PC-9 (cell line): ENCODE results near the gene TRMT5. TPM values are rescaled to one million over a fixed set of nuclear protein-coding genes. Genes with fewer than 3 reads are reported as not detected.

Source experiments
- BruUV-seq: library from RNA; stranded (reverse); fragments of 400-500 nt; replicated peaks from 2 replicates; lab custom pipeline; 2021; lab: Mats Ljungman, UMichigan
- CTCF ChIA-PET: fragments of 300-600 bp; sonication (Branson Sonifier 250); formaldehyde crosslinking; loops from one replicate; lab custom pipeline; 2022; ENCODE audit warnings: antibody characterized with exemption; lab: Charles Lee
- POLR2A ChIA-PET: fragments of 300-600 bp; sonication (Branson Sonifier 250); formaldehyde crosslinking; loops from one replicate; lab custom pipeline; 2022; ENCODE audit warnings: antibody characterized with exemption; ENCODE audit not compliant: unreplicated experiment; lab: Charles Lee
- DNase-seq, 2 experiments: peaks; one replicate each; pipeline versions ENCODE4 v3.0.0 to v3.0.0-alpha.2; 2015 to 2022; ENCODE audit warnings: mixed read lengths in 1 of 2
- H2AFZ ChIP-seq: fragments of 200-600 bp; sonication (generic); 2 replicates; pipeline ENCODE4 v1.8.1; 2017; ENCODE audit warnings: antibody characterized with exemption
- H3F3A ChIP-seq: fragments of 200-600 bp; sonication (generic); 2 replicates; pipeline ENCODE4 v1.8.1; 2017; ENCODE audit warnings: antibody characterized with exemption, mild to moderate bottlenecking, low read depth; ENCODE audit not compliant: insufficient read depth
- H3K27ac ChIP-seq: fragments of 200-600 bp; sonication (generic); 2 replicates; pipeline ENCODE4 v1.6.1; 2016; ENCODE audit warnings: mixed run types
- H3K27me3 ChIP-seq: fragments of 200-600 bp; sonication (generic); 2 replicates; pipeline ENCODE4 v1.6.1; 2016; ENCODE audit warnings: low read depth, mixed run types; ENCODE audit not compliant: insufficient read depth
- H3K36me3 ChIP-seq: fragments of 200-600 bp; sonication (generic); 2 replicates; pipeline ENCODE4 v1.6.1; 2016; ENCODE audit warnings: low read depth, mixed run types
- H3K4me1 ChIP-seq: fragments of 200-600 bp; sonication (generic); replicated peaks from 2 replicates; pipeline ENCODE4 v1.6.1; 2016; ENCODE audit warnings: mixed run types; ENCODE audit not compliant: insufficient read depth
- H3K4me2 ChIP-seq: fragments of 200-600 bp; sonication (generic); 2 replicates; pipeline ENCODE4 v1.6.1; 2017; ENCODE audit warnings: mixed run types
- H3K4me3 ChIP-seq: fragments of 200-600 bp; sonication (generic); 2 replicates; pipeline ENCODE4 v1.6.1; 2016; ENCODE audit warnings: mixed run types
- H3K79me2 ChIP-seq: fragments of 200-600 bp; sonication (generic); 2 replicates; pipeline ENCODE4 v1.6.1; 2017; ENCODE audit warnings: low read depth, mixed run types
- H3K9me2 ChIP-seq: fragments of 200-600 bp; sonication (generic); 2 replicates; pipeline ENCODE4 v1.8.1; 2017; ENCODE audit warnings: mild to moderate bottlenecking; ENCODE audit not compliant: insufficient read depth
- H3K9me3 ChIP-seq: fragments of 200-600 bp; sonication (generic); 2 replicates; pipeline ENCODE4 v1.8.1; 2016; ENCODE audit warnings: low read depth; ENCODE audit not compliant: insufficient read depth
- H4K20me1 ChIP-seq: fragments of 200-600 bp; sonication (generic); 2 replicates; pipeline ENCODE4 v1.8.1; 2017; ENCODE audit not compliant: insufficient read depth
- CTCF ChIP-seq: fragments of 200-600 bp; sonication (generic); conservative IDR thresholded peaks from 2 replicates; pipeline ENCODE4 v1.6.1; 2017; ENCODE audit warnings: mixed run types, antibody characterized with exemption, mild to moderate bottlenecking, moderate library complexity
- EZH2 ChIP-seq: fragments of 200-600 bp; sonication (generic); IDR thresholded peaks from 2 replicates; pipeline ENCODE4 v1.8.0; 2017; ENCODE audit warnings: antibody characterized with exemption, low read depth
- intact Hi-C: fragments of 100-400 bp; cut with micrococcal nuclease; formaldehyde crosslinking; loops from one replicate; pipeline ENCODE4 v1.10.0; 2022; ENCODE audit not compliant: unreplicated experiment
- total RNA-seq: library from RNA; stranded (reverse); gene quantifications from 2 replicates; pipeline ENCODE4 v1.2.3, GENCODE V29; 2021

The TRMT5 gene
- total RNA-seq, 1 experiment from 2014 or later, result 17.6 TPM

GRCh38 chr14:60977847-60978246, 3.0 kb downstream of the TRMT5 start:
- TF ChIP-seq CTCF (no peak), EZH2 (no peak)
- Histone ChIP-seq H3K36me3 (peaks cover 43% of the 10 kb centered on the region), H3K4me2 (peak overlapping the region; percentile 90; the same call in 1 of the 2 replicates), H4K20me1 (no peaks in the 10 kb centered on the region), H3K4me1 (peaks cover 31% of the 10 kb centered on the region), H2AFZ (no peak overlapping the region), H3F3A (peaks cover 22% of the 10 kb centered on the region), H3K27me3 (no peaks in the 10 kb centered on the region), H3K27ac (no peak overlapping the region), H3K4me3 (no peak overlapping the region), H3K79me2 (peaks cover 57% of the 10 kb centered on the region), H3K9me2 (no peaks in the 10 kb centered on the region), H3K9me3 (no peaks in the 10 kb centered on the region)
- intact Hi-C loops, result no loop called here
- peak in 1 of 2 experiments; percentile 21 for DNase-seq
- ChIA-PET CTCF (no interaction called here), POLR2A (interaction anchor here (0.7 kb wide), 1 partner anchor 214 kb away, joined by 3 read pairs; no protein-coding TSS in a partner anchor)
- BruUV-seq, result no TSS peak

- intact Hi-C loops, result no loop called here
- peaks cover 23% of the 10 kb centered on the region for H3K4me1 ChIP-seq
- H3K27me3 ChIP-seq, result no peaks in the 10 kb centered on the region
- H3K4me3 ChIP-seq, result no peak overlapping the region
- no peak for TF ChIP-seq EZH2
- TF ChIP-seq CTCF, result no peak
- H3K9me3 ChIP-seq, result no peaks in the 10 kb centered on the region
- H3K27ac ChIP-seq, result no peak overlapping the region
- DNase-seq, result no peak
- H3K9me2 ChIP-seq, result no peaks in the 10 kb centered on the region
- peaks cover 38% of the 10 kb centered on the region for H3K79me2 ChIP-seq
- H3K36me3 ChIP-seq, result peaks cover 47% of the 10 kb centered on the region
- H4K20me1 ChIP-seq, result no peaks in the 10 kb centered on the region
- ChIA-PET POLR2A (no interaction called here), CTCF (no interaction called here)
- H3F3A ChIP-seq, result peaks cover 13% of the 10 kb centered on the region
- H2AFZ ChIP-seq, result no peak overlapping the region
- no TSS peak for BruUV-seq
- no peak overlapping the region for H3K4me2 ChIP-seq
Measured at GRCh38 chr14:60975551-60975950, 5.3 kb downstream of the TRMT5 start.

- no peak overlapping the region for H3K4me2 ChIP-seq
- intact Hi-C loops, result no loop called here
- peaks cover 13% of the 10 kb centered on the region for H3F3A ChIP-seq
- peaks cover 25% of the 10 kb centered on the region for H3K79me2 ChIP-seq
- DNase-seq, result peak in 1 of 2 experiments; percentile 19
- no peaks in the 10 kb centered on the region for H4K20me1 ChIP-seq
- H3K27me3 ChIP-seq, result no peaks in the 10 kb centered on the region
- ChIA-PET POLR2A (no interaction called here), CTCF (no interaction called here)
- BruUV-seq, result no TSS peak
- TF ChIP-seq EZH2 (no peak), CTCF (no peak)
- H3K4me3 ChIP-seq, result no peak overlapping the region
- peaks cover 43% of the 10 kb centered on the region for H3K36me3 ChIP-seq
- H3K9me2 ChIP-seq, result no peaks in the 10 kb centered on the region
- H3K4me1 ChIP-seq, result peaks cover 12% of the 10 kb centered on the region
- H3K9me3 ChIP-seq, result no peaks in the 10 kb centered on the region
- H3K27ac ChIP-seq, result no peak overlapping the region
- H2AFZ ChIP-seq, result no peak overlapping the region
Measured at GRCh38 chr14:60974090-60974651, 6.7 kb downstream of the TRMT5 start.
